Brain microvascular endothelial cell (primary cell): ENCODE results near the gene PLXNA1.

Experiments
- DNase-seq: peaks from one replicate; pipeline ENCODE4 v3.0.0-alpha.2; 2020
- H3K27ac ChIP-seq: fragments of 250-450 bp; sonication (Bioruptor Pico); 2 replicates; pipeline ENCODE4 v1.5.1; 2020; ENCODE audit warnings: mild to moderate bottlenecking, moderate library complexity
- H3K27me3 ChIP-seq: fragments of 250-450 bp; sonication (Bioruptor Pico); replicated peaks from 2 replicates; pipeline ENCODE4 v1.5.1; 2020; ENCODE audit warnings: mild to moderate bottlenecking
- H3K36me3 ChIP-seq: fragments of 250-450 bp; sonication (Bioruptor Pico); replicated peaks from 2 replicates; pipeline ENCODE4 v1.5.1; 2020; ENCODE audit warnings: mild to moderate bottlenecking
- H3K4me3 ChIP-seq: 2 replicates; pipeline ENCODE4 v1.5.1; 2011; ENCODE audit warnings: low read depth, mild to moderate bottlenecking, control low read depth, low read length, moderate library complexity
- in situ Hi-C: cut with HindIII; loops from 2 replicates; pipeline ENCODE4 v1.10.0; 2017; ENCODE audit warnings: low sequenced_read_pairs, low pct_ligation_motif_present
- TF ChIP-seq, protein P1 (sequence below): IDR thresholded peaks from 2 replicates; pipeline ENCODE4 v1.5.1; 2011; ENCODE audit warnings: low read depth, mild to moderate bottlenecking, moderate library complexity, low read length, control low read depth, inconsistent platforms; ENCODE audit errors: missing control alignments

The PLXNA1 gene

DNA sequence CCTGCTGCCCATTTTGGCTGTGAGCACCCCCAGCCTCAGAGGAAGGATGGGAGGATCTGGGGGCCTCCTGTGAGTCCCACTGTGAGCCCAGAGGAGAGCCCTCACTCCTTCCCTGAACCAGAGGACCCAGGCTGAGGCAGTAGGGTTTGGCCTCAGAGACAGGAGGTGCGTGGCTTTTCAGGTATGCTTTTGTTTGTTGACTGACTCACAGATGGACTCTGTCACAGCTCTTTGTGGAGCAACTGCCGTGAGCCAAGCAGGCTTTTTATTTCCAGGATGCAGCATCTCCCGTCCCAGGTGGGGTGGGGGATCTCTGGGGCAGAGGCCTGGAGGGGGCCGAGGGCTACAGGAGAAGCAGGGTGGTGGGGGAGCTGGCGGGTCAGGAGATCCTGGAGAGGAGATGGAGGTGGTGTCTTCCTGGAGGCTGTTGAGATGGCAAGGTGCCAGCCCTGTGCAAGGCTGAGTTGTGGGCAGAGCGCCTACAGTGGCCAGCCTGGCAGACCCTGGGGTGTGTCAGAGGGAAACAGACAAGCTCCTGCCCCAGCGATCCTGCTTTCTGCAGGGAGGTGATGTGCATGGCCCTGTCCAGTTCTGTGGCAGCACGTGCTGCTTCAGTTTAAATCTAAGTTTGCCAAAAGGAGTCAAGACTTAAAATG lies 24.0 kb downstream of the PLXNA1 start:
- TF ChIP-seq, protein P1, sequence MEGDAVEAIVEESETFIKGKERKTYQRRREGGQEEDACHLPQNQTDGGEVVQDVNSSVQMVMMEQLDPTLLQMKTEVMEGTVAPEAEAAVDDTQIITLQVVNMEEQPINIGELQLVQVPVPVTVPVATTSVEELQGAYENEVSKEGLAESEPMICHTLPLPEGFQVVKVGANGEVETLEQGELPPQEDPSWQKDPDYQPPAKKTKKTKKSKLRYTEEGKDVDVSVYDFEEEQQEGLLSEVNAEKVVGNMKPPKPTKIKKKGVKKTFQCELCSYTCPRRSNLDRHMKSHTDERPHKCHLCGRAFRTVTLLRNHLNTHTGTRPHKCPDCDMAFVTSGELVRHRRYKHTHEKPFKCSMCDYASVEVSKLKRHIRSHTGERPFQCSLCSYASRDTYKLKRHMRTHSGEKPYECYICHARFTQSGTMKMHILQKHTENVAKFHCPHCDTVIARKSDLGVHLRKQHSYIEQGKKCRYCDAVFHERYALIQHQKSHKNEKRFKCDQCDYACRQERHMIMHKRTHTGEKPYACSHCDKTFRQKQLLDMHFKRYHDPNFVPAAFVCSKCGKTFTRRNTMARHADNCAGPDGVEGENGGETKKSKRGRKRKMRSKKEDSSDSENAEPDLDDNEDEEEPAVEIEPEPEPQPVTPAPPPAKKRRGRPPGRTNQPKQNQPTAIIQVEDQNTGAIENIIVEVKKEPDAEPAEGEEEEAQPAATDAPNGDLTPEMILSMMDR = no peak
- Histone ChIP-seq H3K27ac (no peak overlapping the region), H3K36me3 (peaks cover 10% of the 10 kb centered on the region), H3K4me3 (no peak overlapping the region), H3K27me3 (no peaks in the 10 kb centered on the region)
- DNase-seq = no peak
- in situ Hi-C loops = no loop called here

DNA sequence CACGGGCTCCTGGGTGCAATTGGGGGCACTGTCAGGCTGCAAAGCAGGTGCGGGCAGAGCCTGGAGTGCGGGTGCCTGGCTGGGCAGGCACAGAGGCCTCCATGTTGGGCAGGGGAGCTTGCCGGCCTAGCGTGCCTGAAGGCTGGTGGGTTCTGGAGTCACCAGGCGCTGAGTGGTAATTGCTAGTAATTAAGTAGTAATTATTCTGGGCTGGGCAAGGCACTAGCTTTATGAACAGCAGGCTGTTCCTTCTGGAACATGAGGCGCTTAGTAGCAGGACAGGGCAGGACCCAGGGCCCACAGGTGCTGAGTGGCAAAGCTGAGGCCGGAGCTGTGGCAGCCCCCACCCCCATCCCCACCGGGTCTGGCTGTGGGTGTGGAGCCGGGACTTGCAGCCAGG lies 25.3 kb downstream of the PLXNA1 start:
- TF ChIP-seq, protein P1 = no peak
- Histone ChIP-seq H3K4me3 (no peak overlapping the region), H3K27me3 (no peaks in the 10 kb centered on the region), H3K27ac (no peak overlapping the region), H3K36me3 (peaks cover 20% of the 10 kb centered on the region)
- no peak for DNase-seq
- in situ Hi-C loops = no loop called here

DNA sequence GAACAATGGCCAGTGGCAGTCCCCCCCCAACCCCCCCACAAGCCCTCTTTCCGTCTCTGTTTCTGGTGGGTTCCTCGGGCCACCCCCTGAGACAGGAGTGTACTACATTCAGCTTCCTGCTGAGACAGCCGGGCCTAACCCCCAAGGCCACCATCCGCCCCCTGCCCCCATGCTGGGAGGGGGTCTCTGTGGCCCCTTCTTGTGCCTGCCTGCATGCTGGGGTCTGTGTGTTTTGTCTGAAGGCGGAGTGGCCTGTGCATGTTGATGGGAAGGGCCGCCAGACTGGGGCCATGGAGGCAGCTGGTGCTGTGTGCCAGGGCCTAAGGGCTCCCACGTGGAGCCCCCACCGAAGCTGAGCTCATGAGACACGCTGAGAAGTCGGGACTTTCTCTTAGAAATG lies 26.6 kb downstream of the PLXNA1 start:
- DNase-seq = no peak
- Histone ChIP-seq H3K4me3 (no peak overlapping the region), H3K36me3 (peaks cover 27% of the 10 kb centered on the region), H3K27ac (no peak overlapping the region), H3K27me3 (no peaks in the 10 kb centered on the region)
- TF ChIP-seq, protein P1 = no peak
- in situ Hi-C loops = no loop called here

DNA sequence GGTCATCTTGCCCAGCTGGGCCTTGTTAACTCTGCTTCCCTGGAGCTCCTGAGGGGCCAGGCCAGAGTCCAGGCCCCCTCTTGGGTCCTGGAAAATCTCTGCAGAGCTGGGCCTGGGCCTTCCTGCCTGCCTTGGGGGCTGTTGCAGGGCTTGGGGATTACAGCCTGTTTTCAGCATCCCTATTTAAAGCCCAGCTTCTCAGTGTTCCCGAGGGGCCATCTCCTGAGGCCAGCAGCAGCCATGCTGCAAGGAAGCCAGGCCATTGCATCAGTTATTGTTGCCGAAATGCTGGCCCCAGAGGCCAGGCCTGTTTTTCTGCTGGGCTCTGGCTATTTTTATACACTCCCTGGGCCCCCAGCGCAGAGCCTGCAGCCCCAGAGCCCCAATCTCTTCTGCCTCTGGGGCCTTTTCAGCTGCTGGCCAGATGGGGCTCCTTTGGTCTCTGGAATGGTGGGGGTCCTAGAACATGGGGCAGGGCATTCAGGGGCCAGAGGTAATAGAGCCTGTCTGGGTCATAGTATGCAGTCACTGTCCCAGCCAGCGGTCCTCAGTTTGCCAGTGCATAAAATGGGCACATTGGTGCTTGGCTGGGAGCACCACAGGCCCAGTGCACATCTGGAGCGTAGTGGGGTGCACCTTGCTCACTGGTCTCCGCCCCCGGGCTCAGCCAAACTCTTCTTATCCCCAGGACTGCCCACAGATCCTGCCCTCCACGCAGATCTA lies 28.5 kb downstream of the PLXNA1 start:
- no peak overlapping the region for H3K4me3 ChIP-seq
- TF ChIP-seq, protein P1 = no peak
- H3K36me3 ChIP-seq = peaks cover 34% of the 10 kb centered on the region
- no peak overlapping the region for H3K27ac ChIP-seq
- no peaks in the 10 kb centered on the region for H3K27me3 ChIP-seq
- DNase-seq = no peak
- in situ Hi-C loops = no loop called here

DNA sequence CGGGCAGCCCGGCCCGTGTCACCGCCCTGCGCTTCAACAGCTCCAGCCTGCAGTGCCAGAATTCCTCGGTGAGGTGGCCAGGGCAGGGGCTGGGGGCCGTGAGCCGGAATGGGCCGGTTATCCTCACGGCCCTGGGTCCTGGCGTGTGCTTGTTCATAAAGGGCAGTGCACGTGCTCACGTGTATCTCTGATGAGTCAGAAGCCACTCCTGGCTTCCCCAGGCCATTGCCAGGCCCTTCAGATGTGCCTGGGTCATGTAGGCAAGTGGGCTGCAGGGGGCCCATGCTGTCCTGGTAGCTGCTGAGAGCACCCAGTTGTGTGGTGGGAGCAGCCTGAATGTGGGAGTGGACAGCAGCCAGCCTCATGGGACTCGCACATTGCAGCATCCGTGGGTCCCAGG lies 29.2 kb downstream of the PLXNA1 start:
- DNase-seq = no peak
- H3K4me3 ChIP-seq = no peak overlapping the region
- TF ChIP-seq, protein P1 = no peak
- H3K36me3 ChIP-seq = peaks cover 39% of the 10 kb centered on the region
- H3K27me3 ChIP-seq = no peaks in the 10 kb centered on the region
- H3K27ac ChIP-seq = no peak overlapping the region
- in situ Hi-C loops = no loop called here
